ENCODE measurements around the gene NEK9. TPM values are rescaled to one million over a fixed set of nuclear protein-coding genes. Genes with fewer than 3 reads are reported as not detected.

Gene NEK9
- total RNA-seq, 2 donors from 2014 or later, result 26.4 to 38.4 TPM

DNA sequence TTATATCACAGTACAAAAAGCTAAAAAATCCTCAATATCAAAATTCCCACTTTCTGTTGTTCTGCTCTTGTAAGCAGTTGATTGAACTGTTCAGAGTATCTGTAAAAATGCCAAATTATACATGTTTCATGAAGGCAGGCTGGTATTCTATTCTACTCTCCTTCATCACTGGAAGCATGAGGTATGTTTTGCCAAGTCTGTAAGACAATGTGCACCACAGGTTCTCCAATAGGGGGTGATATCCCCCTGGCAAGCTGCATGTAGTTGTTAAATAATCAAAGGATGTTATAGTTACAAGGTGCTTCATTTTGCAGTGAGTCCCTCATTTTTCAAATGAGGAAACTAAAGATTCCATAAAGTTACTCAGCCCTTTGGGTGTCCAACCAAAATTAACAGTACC, 15.1 kb upstream of the NEK9 start:
- DNase-seq, result peak in 2 of 4 donors; percentile 30 to 34
- peaks cover 64% of the 10 kb centered on the region for H3K4me1 ChIP-seq
- H3K36me3 ChIP-seq (replicated peaks in 1 of 2; ENCODE audit: insufficient read depth in 1 of 2, low read depth in 2 of 2), result no peaks in the 10 kb centered on the region
- peak overlapping the region in 2 of 4 donors; percentile 54 to 94 for H3K27ac ChIP-seq
- no peaks in the 10 kb centered on the region for H3K27me3 ChIP-seq
- ATAC-seq, result no peak
- H3K9me3 ChIP-seq, result no peaks in the 10 kb centered on the region
- TF ChIP-seq, protein P1, sequence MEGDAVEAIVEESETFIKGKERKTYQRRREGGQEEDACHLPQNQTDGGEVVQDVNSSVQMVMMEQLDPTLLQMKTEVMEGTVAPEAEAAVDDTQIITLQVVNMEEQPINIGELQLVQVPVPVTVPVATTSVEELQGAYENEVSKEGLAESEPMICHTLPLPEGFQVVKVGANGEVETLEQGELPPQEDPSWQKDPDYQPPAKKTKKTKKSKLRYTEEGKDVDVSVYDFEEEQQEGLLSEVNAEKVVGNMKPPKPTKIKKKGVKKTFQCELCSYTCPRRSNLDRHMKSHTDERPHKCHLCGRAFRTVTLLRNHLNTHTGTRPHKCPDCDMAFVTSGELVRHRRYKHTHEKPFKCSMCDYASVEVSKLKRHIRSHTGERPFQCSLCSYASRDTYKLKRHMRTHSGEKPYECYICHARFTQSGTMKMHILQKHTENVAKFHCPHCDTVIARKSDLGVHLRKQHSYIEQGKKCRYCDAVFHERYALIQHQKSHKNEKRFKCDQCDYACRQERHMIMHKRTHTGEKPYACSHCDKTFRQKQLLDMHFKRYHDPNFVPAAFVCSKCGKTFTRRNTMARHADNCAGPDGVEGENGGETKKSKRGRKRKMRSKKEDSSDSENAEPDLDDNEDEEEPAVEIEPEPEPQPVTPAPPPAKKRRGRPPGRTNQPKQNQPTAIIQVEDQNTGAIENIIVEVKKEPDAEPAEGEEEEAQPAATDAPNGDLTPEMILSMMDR (IDR thresholded peaks at IDR 0.05), result peak in 5 of 7 experiments; percentile 32 to 50 (median 43)
- TF ChIP-seq POLR2A (IDR thresholded peaks at IDR 0.05), result no peak
- no peak overlapping the region for H3K4me3 ChIP-seq
- intact Hi-C loops (cut with DNase I), result no loop called here

DNA sequence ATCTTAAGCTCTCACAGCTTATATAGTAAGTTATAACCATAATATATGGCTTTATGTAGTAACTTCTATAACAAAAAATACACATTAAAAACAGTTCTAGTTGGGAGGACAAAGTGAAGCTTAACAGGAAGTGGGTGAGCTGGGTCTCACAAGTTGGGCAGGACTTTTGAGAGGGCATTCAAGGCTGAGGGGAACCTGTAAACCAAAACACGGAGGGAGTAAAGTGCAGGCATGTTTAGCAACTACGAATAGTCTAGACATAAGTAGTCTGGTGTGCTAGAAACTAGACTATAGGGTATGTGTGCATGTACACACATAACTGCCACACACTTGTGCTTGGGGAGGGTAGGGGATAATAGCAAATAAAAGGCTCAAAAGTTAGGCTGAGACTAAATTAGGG, 14.2 kb upstream of the NEK9 start:
- TF ChIP-seq POLR2A (IDR thresholded peaks at IDR 0.05), result no peak
- TF ChIP-seq, protein P1 (IDR thresholded peaks at IDR 0.05), result no peak
- no peak overlapping the region for H3K4me3 ChIP-seq
- peaks cover 55% of the 10 kb centered on the region for H3K4me1 ChIP-seq
- no peaks in the 10 kb centered on the region for H3K9me3 ChIP-seq
- no peak for ATAC-seq
- H3K27ac ChIP-seq, result peak overlapping the region in 2 of 4 donors; percentile 18 to 69
- DNase-seq, result no peak
- no peaks in the 10 kb centered on the region for H3K36me3 ChIP-seq (replicated peaks in 1 of 2; ENCODE audit: insufficient read depth in 1 of 2, low read depth in 2 of 2)
- 46 to 62% methylated on average over 2 of the region's 2 CpGs for WGBS, 2 donors
- H3K27me3 ChIP-seq, result no peaks in the 10 kb centered on the region
- intact Hi-C loops (cut with DNase I), result no loop called here

DNA sequence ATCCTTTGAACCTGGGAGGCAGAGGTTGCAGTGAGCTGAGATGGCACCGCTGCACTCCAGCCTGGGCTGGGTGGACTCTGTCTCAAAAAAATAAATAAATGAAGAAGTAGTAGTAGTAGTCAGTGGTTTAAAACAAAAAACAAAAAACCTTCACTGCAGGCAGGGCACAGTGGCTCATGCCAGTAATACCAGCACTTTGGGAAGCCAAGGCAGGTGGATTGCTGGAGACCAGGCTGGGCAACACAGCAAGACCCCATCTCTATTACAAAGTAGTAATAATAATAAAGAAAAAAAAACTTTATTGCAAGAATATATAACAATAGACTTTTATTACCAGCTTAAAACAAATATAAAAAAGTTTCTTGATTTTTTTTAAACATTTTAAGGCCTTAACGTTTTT, 13.8 kb upstream of the NEK9 start:
- TF ChIP-seq, protein P1 (IDR thresholded peaks at IDR 0.05), result no peak
- no peak for TF ChIP-seq POLR2A (IDR thresholded peaks at IDR 0.05)
- H3K27ac ChIP-seq, result peak overlapping the region in 3 of 4 donors; percentile 11 to 69 (median 18)
- no peaks in the 10 kb centered on the region for H3K36me3 ChIP-seq (replicated peaks in 1 of 2; ENCODE audit: insufficient read depth in 1 of 2, low read depth in 2 of 2)
- ATAC-seq (no peak), DNase-seq (no peak)
- WGBS, 2 donors, result 73 to 75% methylated on average over 2 of the region's 2 CpGs
- intact Hi-C loops (cut with DNase I), result no loop called here
- H3K4me3 ChIP-seq, result no peak overlapping the region
- H3K27me3 ChIP-seq, result no peaks in the 10 kb centered on the region
- peaks cover 52% of the 10 kb centered on the region for H3K4me1 ChIP-seq
- no peaks in the 10 kb centered on the region for H3K9me3 ChIP-seq

DNA sequence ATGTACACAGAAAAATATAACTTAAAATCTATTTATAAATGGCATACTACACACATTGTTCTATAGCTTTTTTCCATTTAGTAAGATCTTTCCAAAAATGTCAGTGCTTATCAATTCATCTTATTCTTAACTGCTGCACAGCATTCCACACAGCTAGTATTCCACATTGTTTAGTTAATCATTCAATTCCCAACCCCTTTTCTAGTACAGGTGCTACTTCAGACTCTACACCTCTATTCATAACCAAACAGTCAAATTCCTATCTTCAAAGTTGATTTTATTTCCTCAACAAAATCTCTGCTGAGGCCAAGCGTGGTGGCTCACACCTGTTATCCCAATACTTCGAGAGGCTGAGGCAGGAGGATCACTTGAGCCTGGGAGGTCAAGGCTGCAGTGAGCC, 12.3 kb upstream of the NEK9 start:
- peaks cover 46% of the 10 kb centered on the region for H3K4me1 ChIP-seq
- 46 to 91% methylated on average over 2 of the region's 2 CpGs for WGBS, 2 donors
- H3K9me3 ChIP-seq, result no peaks in the 10 kb centered on the region
- TF ChIP-seq, protein P1 (IDR thresholded peaks at IDR 0.05), result no peak
- TF ChIP-seq POLR2A (IDR thresholded peaks at IDR 0.05), result no peak
- no peak overlapping the region for H3K4me3 ChIP-seq
- peak overlapping the region in 2 of 4 donors; percentile 35 to 69 for H3K27ac ChIP-seq
- peaks cover 0 to 5% of the 10 kb centered on the region in 2 donors for H3K36me3 ChIP-seq (replicated peaks in 1 of 2; ENCODE audit: insufficient read depth in 1 of 2, low read depth in 2 of 2)
- no peak for ATAC-seq
- no peaks in the 10 kb centered on the region for H3K27me3 ChIP-seq
- no peak for DNase-seq
- intact Hi-C loops (cut with DNase I), result no loop called here

DNA sequence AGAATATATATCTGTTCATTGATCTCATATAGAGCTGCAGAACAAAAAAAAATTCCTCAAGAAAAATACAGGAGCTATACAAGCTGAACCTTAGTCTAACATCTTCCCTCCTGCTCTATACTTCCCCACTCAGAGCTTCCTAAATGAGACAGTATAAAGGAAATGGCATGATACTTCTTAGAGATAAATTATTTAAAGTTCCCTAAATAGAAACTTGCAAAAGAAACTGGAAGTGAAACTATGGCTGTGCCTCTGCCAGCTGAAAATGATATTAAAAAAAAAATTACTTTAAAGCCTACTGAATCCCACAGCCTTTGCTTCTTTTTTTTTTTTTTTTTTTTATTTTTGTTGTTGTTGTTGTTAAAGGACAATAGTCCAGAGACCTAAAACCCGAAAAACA, 11.6 kb upstream of the NEK9 start:
- H3K4me3 ChIP-seq, result no peak overlapping the region
- 46 to 59% methylated on average over 1 of the region's 1 CpG for WGBS, 2 donors
- H3K27ac ChIP-seq, result peak overlapping the region in 3 of 4 donors; percentile 15 to 69 (median 18)
- DNase-seq, result no peak
- no peak for TF ChIP-seq POLR2A (IDR thresholded peaks at IDR 0.05)
- TF ChIP-seq, protein P1 (IDR thresholded peaks at IDR 0.05), result no peak
- intact Hi-C loops (cut with DNase I), result no loop called here
- ATAC-seq, result no peak
- peaks cover 0 to 5% of the 10 kb centered on the region in 2 donors for H3K36me3 ChIP-seq (replicated peaks in 1 of 2; ENCODE audit: insufficient read depth in 1 of 2, low read depth in 2 of 2)
- H3K4me1 ChIP-seq, result peaks cover 41% of the 10 kb centered on the region
- H3K9me3 ChIP-seq, result no peaks in the 10 kb centered on the region
- H3K27me3 ChIP-seq, result no peaks in the 10 kb centered on the region

All from body of pancreas (tissue), 4 donors.